ENCODE measurements around the gene AGBL4. TPM values are rescaled to one million over a fixed set of nuclear protein-coding genes. Genes with fewer than 3 reads are reported as not detected.

Gene AGBL4
- polyA plus RNA-seq, 1 donor (not counting 4 experiments of a cell fraction or from before 2014, with no cell fraction given): not detected

GRCh38 chr1:48771561-48771960, 1252.2 kb downstream of the AGBL4 start:
- Histone ChIP-seq H3K9me3 (ENCODE audit: control insufficient read depth, low read depth, low read length) (no peaks in the 10 kb centered on the region), H3K27ac (ENCODE audit: control insufficient read depth, insufficient read depth, low read length) (no peak overlapping the region), H3K36me3 (ENCODE audit: control insufficient read depth in 2 of 2, extremely low read depth in 1 of 2, insufficient read depth in 2 of 2, low read length in 2 of 2) (no peaks in the 10 kb centered on the region), H3K4me1 (ENCODE audit: control insufficient read depth, extremely low read depth, insufficient read depth, low read length) (no peaks in the 10 kb centered on the region), H3K27me3 (ENCODE audit: control insufficient read depth, extremely low read depth, insufficient read depth, low read length) (peaks cover 30% of the 10 kb centered on the region), H3K9me1 (ENCODE audit: control insufficient read depth, extremely low read depth, insufficient read depth, low read length) (no peaks in the 10 kb centered on the region), H3K79me2 (ENCODE audit: control insufficient read depth, insufficient read depth, low read length) (no peaks in the 10 kb centered on the region), H3K9ac (ENCODE audit: control insufficient read depth, extremely low read depth, insufficient read depth, low read length) (no peak overlapping the region), H4K20me1 (ENCODE audit: control insufficient read depth, extremely low read depth, insufficient read depth, low read length) (no peaks in the 10 kb centered on the region), H3K4me3 (ENCODE audit: control insufficient read depth in 2 of 3, extremely low read depth in 1 of 3, insufficient read depth in 2 of 3, low read depth in 1 of 3, low read length in 3 of 3) (no peak overlapping the region), H2AFZ (ENCODE audit: control insufficient read depth, low read length) (no peak overlapping the region), H3K4me2 (ENCODE audit: control insufficient read depth, extremely low read depth, insufficient read depth, low read depth, low read length) (no peak overlapping the region)
- dilution Hi-C loops (cut with MboI; ENCODE audit: extremely low pct_ligation_motif_present, low sequenced_read_pairs): no loop called here
- TF ChIP-seq CTCF (optimal IDR thresholded peaks at IDR 0.05 in 1 of 3, IDR thresholded peaks at IDR 0.05 in 1 of 3, conservative IDR thresholded peaks at IDR 0.05 in 1 of 3; ENCODE audit: extremely low read depth in 1 of 3, insufficient read depth in 2 of 3, low read length in 3 of 3) (no peak), EZH2 (IDR thresholded peaks at IDR 0.05; ENCODE audit: low read length) (no peak)
- FAIRE-seq (no peak), DNase-seq (ENCODE audit: low read depth, low spot score) (no peak)

GRCh38 chr1:48767975-48768510, 1255.7 kb downstream of the AGBL4 start:
- TF ChIP-seq CTCF (optimal IDR thresholded peaks at IDR 0.05 in 1 of 3, IDR thresholded peaks at IDR 0.05 in 1 of 3, conservative IDR thresholded peaks at IDR 0.05 in 1 of 3; ENCODE audit: extremely low read depth in 1 of 3, insufficient read depth in 2 of 3, low read length in 3 of 3) (no peak), EZH2 (IDR thresholded peaks at IDR 0.05; ENCODE audit: low read length) (no peak)
- Histone ChIP-seq H3K27me3 (ENCODE audit: control insufficient read depth, extremely low read depth, insufficient read depth, low read length) (peaks cover 5% of the 10 kb centered on the region), H3K4me1 (ENCODE audit: control insufficient read depth, extremely low read depth, insufficient read depth, low read length) (no peaks in the 10 kb centered on the region), H3K9me3 (ENCODE audit: control insufficient read depth, low read depth, low read length) (no peaks in the 10 kb centered on the region), H3K79me2 (ENCODE audit: control insufficient read depth, insufficient read depth, low read length) (no peaks in the 10 kb centered on the region), H3K9ac (ENCODE audit: control insufficient read depth, extremely low read depth, insufficient read depth, low read length) (no peak overlapping the region), H3K4me2 (ENCODE audit: control insufficient read depth, extremely low read depth, insufficient read depth, low read depth, low read length) (no peak overlapping the region), H3K27ac (ENCODE audit: control insufficient read depth, insufficient read depth, low read length) (no peak overlapping the region), H3K9me1 (ENCODE audit: control insufficient read depth, extremely low read depth, insufficient read depth, low read length) (no peaks in the 10 kb centered on the region), H3K4me3 (ENCODE audit: control insufficient read depth in 2 of 3, extremely low read depth in 1 of 3, insufficient read depth in 2 of 3, low read depth in 1 of 3, low read length in 3 of 3) (no peak overlapping the region), H3K36me3 (ENCODE audit: control insufficient read depth in 2 of 2, extremely low read depth in 1 of 2, insufficient read depth in 2 of 2, low read length in 2 of 2) (no peaks in the 10 kb centered on the region), H2AFZ (ENCODE audit: control insufficient read depth, low read length) (no peak overlapping the region), H4K20me1 (ENCODE audit: control insufficient read depth, extremely low read depth, insufficient read depth, low read length) (no peaks in the 10 kb centered on the region)
- dilution Hi-C loops (cut with MboI; ENCODE audit: extremely low pct_ligation_motif_present, low sequenced_read_pairs): no loop called here
- DNase-seq (ENCODE audit: low read depth, low spot score) (no peak), FAIRE-seq (no peak)

All from keratinocyte (primary cell).